Keratinocyte (primary cell): ENCODE measurements around the gene LGALS12. TPM values are rescaled to one million over a fixed set of nuclear protein-coding genes. Genes with fewer than 3 reads are reported as not detected.

ENCODE experiments used
- DNase-seq: peaks from one replicate; pipeline ENCODE4 v3.0.0-alpha.2; 2011; ENCODE audit warnings: low read depth, missing footprints, low spot score
- FAIRE-seq: peaks from 2 replicates; lab custom pipeline; 2011; peaks lifted over from hg19 to GRCh38; lab: Jason Lieb, UNC
- H2AFZ ChIP-seq: 2 replicates; pipeline ENCODE4 v1.6.0; 2012; ENCODE audit warnings: low read length, control low read depth, inconsistent platforms; ENCODE audit not compliant: control insufficient read depth
- H3K27ac ChIP-seq: 2 replicates; pipeline ENCODE4 v1.5.1; 2011; ENCODE audit warnings: low read length; ENCODE audit not compliant: control insufficient read depth, insufficient read depth
- H3K27me3 ChIP-seq: 3 replicates; pipeline ENCODE4 v1.6.0; 2011; ENCODE audit warnings: low read length; ENCODE audit not compliant: control insufficient read depth, insufficient read depth; ENCODE audit errors: extremely low read depth
- H3K36me3 ChIP-seq, 2 experiments: 2 replicates in 1 of 2; 3 replicates in 1 of 2; pipeline ENCODE4 v1.5.1; 2011; ENCODE audit warnings: low read length in 2 of 2, mild to moderate bottlenecking in 1 of 2; ENCODE audit not compliant: control insufficient read depth in 2 of 2, insufficient read depth in 2 of 2; ENCODE audit errors: extremely low read depth in 1 of 2
- H3K4me1 ChIP-seq: 3 replicates; pipeline ENCODE4 v1.5.1; 2011; ENCODE audit warnings: low read length; ENCODE audit not compliant: control insufficient read depth, insufficient read depth; ENCODE audit errors: extremely low read depth
- H3K4me2 ChIP-seq: 3 replicates; pipeline ENCODE4 v1.6.0; 2011; ENCODE audit warnings: low read depth, low read length; ENCODE audit not compliant: control insufficient read depth, insufficient read depth; ENCODE audit errors: extremely low read depth
- H3K4me3 ChIP-seq, 3 experiments: fragments of 200-600 bp in 1 of 3; sonication (generic) in 1 of 3; 2 replicates in 2 of 3; 3 replicates in 1 of 3; pipeline ENCODE4 v1.5.1; 2011 to 2016; ENCODE audit warnings: low read length in 3 of 3, mild to moderate bottlenecking in 3 of 3, control low read depth in 2 of 3, inconsistent platforms in 1 of 3, low read depth in 1 of 3, mixed read lengths in 1 of 3, mixed run types in 1 of 3, moderate library complexity in 1 of 3; ENCODE audit not compliant: control insufficient read depth in 2 of 3, insufficient read depth in 2 of 3; ENCODE audit errors: extremely low read depth in 1 of 3
- H3K79me2 ChIP-seq: 2 replicates; pipeline ENCODE4 v1.6.0; 2012; ENCODE audit warnings: low read length; ENCODE audit not compliant: control insufficient read depth, insufficient read depth
- H3K9ac ChIP-seq: 3 replicates; pipeline ENCODE4 v1.6.0; 2011; ENCODE audit warnings: low read length; ENCODE audit not compliant: control insufficient read depth, insufficient read depth; ENCODE audit errors: extremely low read depth
- H3K9me1 ChIP-seq: 3 replicates; pipeline ENCODE4 v1.6.0; 2011; ENCODE audit warnings: low read length; ENCODE audit not compliant: control insufficient read depth, insufficient read depth; ENCODE audit errors: extremely low read depth
- H3K9me3 ChIP-seq: 2 replicates; pipeline ENCODE4 v1.5.1; 2012; ENCODE audit warnings: low read depth, low read length; ENCODE audit not compliant: control insufficient read depth
- H4K20me1 ChIP-seq: 3 replicates; pipeline ENCODE4 v1.6.0; 2011; ENCODE audit warnings: low read length; ENCODE audit not compliant: control insufficient read depth, insufficient read depth; ENCODE audit errors: extremely low read depth
- CTCF ChIP-seq, 3 experiments: IDR thresholded peaks in 1 of 3; conservative IDR thresholded peaks in 1 of 3; optimal IDR thresholded peaks in 1 of 3; 2 replicates in 2 of 3; 3 replicates in 1 of 3; pipeline versions ENCODE3 to v1.5.1; 2011; ENCODE audit warnings: low read length in 3 of 3, mild to moderate bottlenecking in 3 of 3, moderate library complexity in 2 of 3, control low read depth in 1 of 3, inconsistent platforms in 1 of 3; ENCODE audit not compliant: insufficient read depth in 2 of 3; ENCODE audit errors: extremely low read depth in 1 of 3
- EZH2 ChIP-seq: IDR thresholded peaks from one replicate; pipeline ENCODE4 v1.6.1; 2012; ENCODE audit warnings: inconsistent platforms, mild to moderate bottlenecking, low read length, moderate library complexity
- dilution Hi-C: fragments of 300-500 bp; cut with MboI; formaldehyde crosslinking; loops from one replicate; pipeline ENCODE4 v1.7.0; 2020; ENCODE audit warnings: low sequenced_read_pairs; ENCODE audit not compliant: extremely low pct_ligation_motif_present
- polyA plus RNA-seq, 5 experiments: library from polyadenylated mRNA; depleted of rRNA in 3 of 5; stranded (reverse) in 3 of 5; stranded (forward) in 1 of 5; unstranded in 1 of 5; fragments of >200 nt; gene quantifications; 1 replicate in 1 of 5; 2 replicates in 3 of 5; 3 replicates in 1 of 5; pipeline versions ENCODE4 v1.2.1 to v1.2.3, GENCODE V29; 2011 to 2012; ENCODE audit warnings: missing spikeins in 2 of 5, low read depth in 1 of 5, low replicate concordance in 1 of 5

LGALS12 gene
- polyA plus RNA-seq, 1 donor (not counting 4 experiments of a cell fraction or from before 2014, with no cell fraction given): not detected

DNA sequence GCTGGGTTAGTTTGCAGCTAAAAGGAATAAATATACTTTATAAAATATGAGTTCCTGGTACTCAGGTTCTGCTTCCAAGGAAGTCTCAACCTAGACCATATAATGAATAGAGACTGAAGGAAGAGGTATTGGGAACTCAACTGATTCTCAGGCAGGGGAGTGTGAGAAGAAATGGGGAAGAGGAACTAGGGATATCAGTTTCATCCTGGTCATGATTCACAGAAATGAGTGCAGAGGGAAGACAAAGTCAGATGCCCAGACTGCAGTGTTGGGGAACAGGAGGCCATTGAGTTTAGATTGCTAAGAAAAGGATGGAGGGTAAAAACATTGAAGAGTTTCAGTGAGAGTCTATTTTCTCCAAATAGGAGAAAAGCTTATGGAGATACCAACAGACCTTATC is 43.7 kb upstream of the LGALS12 start:
- Histone ChIP-seq H3K9me1 (no peaks in the 10 kb centered on the region), H3K9me3 (no peaks in the 10 kb centered on the region), H3K9ac (no peak overlapping the region), H3K79me2 (no peaks in the 10 kb centered on the region), H3K4me1 (no peaks in the 10 kb centered on the region), H3K36me3 (no peaks in the 10 kb centered on the region), H3K4me2 (no peak overlapping the region), H2AFZ (no peak overlapping the region), H3K27ac (no peak overlapping the region), H3K4me3 (no peak overlapping the region), H3K27me3 (peaks cover 3% of the 10 kb centered on the region), H4K20me1 (no peaks in the 10 kb centered on the region)
- no peak for TF ChIP-seq CTCF (optimal IDR thresholded peaks at IDR 0.05 in 1 of 3, IDR thresholded peaks at IDR 0.05 in 1 of 3, conservative IDR thresholded peaks at IDR 0.05 in 1 of 3; ENCODE audit: extremely low read depth in 1 of 3, insufficient read depth in 2 of 3, low read length in 3 of 3)
- no peak for TF ChIP-seq EZH2
- FAIRE-seq (no peak), DNase-seq (no peak)
- dilution Hi-C loops: no loop called here

DNA sequence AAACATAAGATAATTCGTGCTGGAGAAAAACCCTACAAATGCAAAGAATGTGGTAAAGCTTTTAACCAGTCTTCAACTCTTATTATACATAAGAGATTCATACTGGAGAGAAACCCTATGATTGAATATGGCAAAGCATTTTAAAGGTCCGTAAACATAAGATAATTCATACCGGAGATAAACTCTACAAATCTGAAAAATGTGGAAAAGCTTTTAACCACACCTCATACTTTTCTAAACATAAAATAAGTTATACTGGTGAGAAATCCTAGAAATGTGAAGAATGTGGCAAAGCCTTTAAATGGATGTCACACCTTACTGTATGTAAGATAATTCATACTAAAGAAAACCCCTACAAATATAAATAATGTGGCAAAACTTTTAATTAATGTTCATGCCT is 35.6 kb upstream of the LGALS12 start:
- no peak for DNase-seq
- FAIRE-seq: no peak
- H3K4me3 ChIP-seq: no peak overlapping the region
- H3K9me1 ChIP-seq: no peaks in the 10 kb centered on the region
- H3K27me3 ChIP-seq: no peaks in the 10 kb centered on the region
- dilution Hi-C loops: no loop called here
- H3K9ac ChIP-seq: no peak overlapping the region
- H3K4me1 ChIP-seq: no peaks in the 10 kb centered on the region
- H3K27ac ChIP-seq: no peak overlapping the region
- H2AFZ ChIP-seq: no peak overlapping the region
- no peak overlapping the region for H3K4me2 ChIP-seq
- H3K9me3 ChIP-seq: no peaks in the 10 kb centered on the region
- no peaks in the 10 kb centered on the region for H3K79me2 ChIP-seq
- H3K36me3 ChIP-seq: no peaks in the 10 kb centered on the region
- H4K20me1 ChIP-seq: no peaks in the 10 kb centered on the region
- TF ChIP-seq CTCF (optimal IDR thresholded peaks at IDR 0.05 in 1 of 3, IDR thresholded peaks at IDR 0.05 in 1 of 3, conservative IDR thresholded peaks at IDR 0.05 in 1 of 3; ENCODE audit: extremely low read depth in 1 of 3, insufficient read depth in 2 of 3, low read length in 3 of 3) (no peak), EZH2 (no peak)
